IMR-90 (cell line): ENCODE results near the gene RALGAPB. TPM values are rescaled to one million over a fixed set of nuclear protein-coding genes. Genes with fewer than 3 reads are reported as not detected.

Source experiments
- ATAC-seq: fragments of 200-7000 bp; cut with Tn5 transposase; 2 replicates; pipeline ENCODE4 v1.9.1; 2020; ENCODE audit warnings: low read depth, mild to moderate bottlenecking, moderate library complexity
- BruUV-seq: library from RNA; stranded (reverse); fragments of 400-500 nt; replicated peaks from 2 replicates; lab custom pipeline; 2021; lab: Mats Ljungman, UMichigan
- CTCF ChIA-PET: fragments of 300-600 bp; formaldehyde crosslinking; extraction: SDS; loops from one replicate; lab custom pipeline; 2021; ENCODE audit warnings: antibody characterized with exemption; lab: Yijun Ruan, JAX
- POLR2A ChIA-PET: fragments of 300-600 bp; sonication (Branson Sonifier 250); formaldehyde crosslinking; loops from one replicate; lab custom pipeline; 2022; ENCODE audit warnings: antibody characterized with exemption; ENCODE audit not compliant: unreplicated experiment; lab: Charles Lee
- DNase-seq: peaks from one replicate; pipeline ENCODE4 v3.0.0; 2013
- H2AFZ ChIP-seq: replicated peaks from 2 replicates; pipeline ENCODE3; 2013; ENCODE audit warnings: low read length, mild to moderate bottlenecking; ENCODE audit not compliant: poor library complexity
- H2AK5ac ChIP-seq: 2 replicates; pipeline ENCODE4 v1.6.1; 2013; ENCODE audit warnings: low read depth, low read length, inconsistent platforms
- H2AK9ac ChIP-seq: replicated peaks from 2 replicates; pipeline ENCODE3; 2013; ENCODE audit warnings: mild to moderate bottlenecking, low read depth, low read length, moderate library complexity; ENCODE audit not compliant: poor library complexity
- H2BK120ac ChIP-seq: 2 replicates; pipeline ENCODE4 v1.6.1; 2013; ENCODE audit warnings: low read depth, low read length, inconsistent platforms
- H2BK15ac ChIP-seq: 3 replicates; pipeline ENCODE4 v1.6.1; 2013; ENCODE audit warnings: low read depth, low read length, inconsistent platforms
- H2BK20ac ChIP-seq: 2 replicates; pipeline ENCODE4 v1.6.1; 2013; ENCODE audit warnings: low read depth, mild to moderate bottlenecking, inconsistent platforms, low read length, moderate library complexity
- H2BK5ac ChIP-seq: 2 replicates; pipeline ENCODE4 v1.6.1; 2013; ENCODE audit warnings: mild to moderate bottlenecking, low read depth, low read length, inconsistent platforms; ENCODE audit not compliant: poor library complexity, severe bottlenecking
- H3K14ac ChIP-seq: replicated peaks from 2 replicates; pipeline ENCODE4 v1.6.1; 2013; ENCODE audit warnings: low read depth, low read length, inconsistent platforms
- H3K18ac ChIP-seq: 2 replicates; pipeline ENCODE4 v1.6.1; 2013; ENCODE audit warnings: low read depth, low read length, control low read depth
- H3K23ac ChIP-seq: 2 replicates; pipeline ENCODE4 v1.6.1; 2013; ENCODE audit warnings: low read depth, low read length, inconsistent platforms
- H3K27ac ChIP-seq: 2 replicates; pipeline ENCODE4 v1.5.1; 2013; ENCODE audit warnings: mild to moderate bottlenecking, control low read depth, low read length; ENCODE audit not compliant: insufficient read depth
- H3K27me3 ChIP-seq: 2 replicates; pipeline ENCODE4 v1.6.1; 2013; ENCODE audit warnings: low read length; ENCODE audit not compliant: control insufficient read depth, insufficient read depth
- H3K36me3 ChIP-seq: 2 replicates; pipeline ENCODE4 v1.6.1; 2013; ENCODE audit warnings: low read length, mixed read lengths; ENCODE audit not compliant: control insufficient read depth, insufficient read depth
- H3K4ac ChIP-seq: 2 replicates; pipeline ENCODE4 v1.6.1; 2013; ENCODE audit warnings: low read depth, low read length, inconsistent platforms
- H3K4me1 ChIP-seq: 2 replicates; pipeline ENCODE4 v1.6.1; 2013; ENCODE audit warnings: low read length, mixed read lengths; ENCODE audit not compliant: control insufficient read depth, insufficient read depth
- H3K4me2 ChIP-seq: 2 replicates; pipeline ENCODE4 v1.6.1; 2013; ENCODE audit warnings: low read depth, mild to moderate bottlenecking, control low read depth, low read length, moderate library complexity
- H3K4me3 ChIP-seq: 2 replicates; pipeline ENCODE4 v1.5.1; 2013; ENCODE audit warnings: low read depth, mild to moderate bottlenecking, control low read depth, low read length, moderate library complexity; ENCODE audit not compliant: insufficient read depth
- H3K56ac ChIP-seq: 2 replicates; pipeline ENCODE4 v1.6.1; 2013; ENCODE audit warnings: low read length, inconsistent platforms; ENCODE audit not compliant: insufficient read depth; ENCODE audit errors: extremely low read depth
- H3K79me1 ChIP-seq, 2 experiments: 2 replicates each; pipeline ENCODE4 v1.6.1; 2013; ENCODE audit warnings: low read length in 2 of 2, inconsistent platforms in 1 of 2, low read depth in 1 of 2
- H3K9ac ChIP-seq: 2 replicates; pipeline ENCODE4 v1.6.1; 2013; ENCODE audit warnings: low read depth, low read length, control low read depth
- H3K9me1 ChIP-seq: 2 replicates; pipeline ENCODE4 v1.6.1; 2013; ENCODE audit warnings: low read length, inconsistent platforms; ENCODE audit not compliant: insufficient read depth
- H3K9me3 ChIP-seq: 2 replicates; pipeline ENCODE4 v1.6.1; 2013; ENCODE audit warnings: low read length; ENCODE audit not compliant: control insufficient read depth, insufficient read depth
- H4K20me1 ChIP-seq: 2 replicates; pipeline ENCODE4 v1.6.1; 2013; ENCODE audit warnings: low read length, inconsistent platforms; ENCODE audit not compliant: insufficient read depth
- H4K5ac ChIP-seq: 2 replicates; pipeline ENCODE4 v1.6.1; 2013; ENCODE audit warnings: mild to moderate bottlenecking, low read depth, low read length, control low read depth
- H4K8ac ChIP-seq, 2 experiments: 2 replicates each; pipeline ENCODE4 v1.6.1; 2013; ENCODE audit warnings: low read depth in 2 of 2, low read length in 2 of 2, control low read depth in 1 of 2, inconsistent platforms in 1 of 2
- H4K91ac ChIP-seq: 2 replicates; pipeline ENCODE4 v1.6.1; 2013; ENCODE audit warnings: low read depth, low read length, inconsistent platforms; ENCODE audit not compliant: insufficient read depth
- BHLHE40 ChIP-seq: fragments of 150-350 bp; IDR thresholded peaks from 2 replicates; pipeline ENCODE4 v1.6.1; 2016; ENCODE audit warnings: mild to moderate bottlenecking, low read depth, low read length
- CHD1 ChIP-seq: IDR thresholded peaks from 2 replicates; pipeline ENCODE4 v1.6.1; 2012; ENCODE audit warnings: low read depth, low read length, improper control_type of control experiment
- CTCF ChIP-seq: conservative IDR thresholded peaks from 2 replicates; pipeline ENCODE4 v1.5.1; 2012; ENCODE audit warnings: mild to moderate bottlenecking, low read depth, low read length, improper control_type of control experiment
- ELK1 ChIP-seq: fragments of 150-350 bp; IDR thresholded peaks from 2 replicates; pipeline ENCODE4 v1.6.1; 2016; ENCODE audit warnings: low read depth, mild to moderate bottlenecking, low read length, moderate library complexity, borderline replicate concordance
- MAFK ChIP-seq: IDR thresholded peaks from 2 replicates; pipeline ENCODE4 v1.6.1; 2012; ENCODE audit warnings: low read depth, low read length, improper control_type of control experiment
- MAZ ChIP-seq: IDR thresholded peaks from 2 replicates; pipeline ENCODE4 v1.6.1; 2012; ENCODE audit warnings: low read depth, mild to moderate bottlenecking, low read length, improper control_type of control experiment, moderate library complexity, borderline replicate concordance
- NFE2L2 ChIP-seq: fragments of 150-350 bp; IDR thresholded peaks from 2 replicates; pipeline ENCODE4 v1.6.1; 2016; ENCODE audit warnings: low read depth, mild to moderate bottlenecking, low read length
- RAD21 ChIP-seq: IDR thresholded peaks from 2 replicates; pipeline ENCODE4 v1.6.1; 2012; ENCODE audit warnings: low read length, improper control_type of control experiment
- RCOR1 ChIP-seq: IDR thresholded peaks from 2 replicates; pipeline ENCODE4 v1.6.1; 2012; ENCODE audit warnings: mild to moderate bottlenecking, low read length, improper control_type of control experiment; ENCODE audit not compliant: insufficient replicate concordance
- RFX5 ChIP-seq: IDR thresholded peaks from 2 replicates; pipeline ENCODE4 v1.8.0; 2012; ENCODE audit warnings: low read depth, mild to moderate bottlenecking, low read length, moderate library complexity
- USF2 ChIP-seq: fragments of 150-350 bp; IDR thresholded peaks from 2 replicates; pipeline ENCODE4 v1.6.1; 2017; ENCODE audit warnings: mild to moderate bottlenecking, antibody characterized with exemption, low read length, low read depth
- WGBS, 2 experiments: methylation state at CpG; one replicate each; pipeline versions ENCODE4 v1.1.5 to v1.1.7; 2013; ENCODE audit warnings: missing lambda C conversion rate in 2 of 2; ENCODE audit not compliant: insufficient read length in 1 of 2; ENCODE audit errors: extremely low coverage in 2 of 2; 5-methylcytosine and 5-hydroxymethylcytosine counted together
- dilution Hi-C: fragments of 300-500 bp; cut with HindIII; formaldehyde crosslinking; loops from one replicate; pipeline ENCODE4 v1.14.3; 2018; ENCODE audit warnings: low sequenced_read_pairs; ENCODE audit not compliant: unreplicated experiment
- in situ Hi-C: fragments of 300-500 bp; cut with MboI; formaldehyde crosslinking; loops from 3 replicates; pipeline ENCODE4 v1.14.3; 2019; ENCODE audit warnings: low sequenced_read_pairs, inconsistent platforms, mixed read lengths
- intact Hi-C: fragments of 100-400 bp; cut with micrococcal nuclease; formaldehyde crosslinking; loops from 2 replicates; pipeline ENCODE4 v1.10.0; 2022
- polyA plus RNA-seq, 3 experiments: library from polyadenylated mRNA; depleted of rRNA; stranded (reverse); fragments of >200 nt; gene quantifications; 2 replicates each; pipeline ENCODE4 v1.2.3, GENCODE V29; 2012; ENCODE audit warnings: low replicate concordance in 1 of 3
- total RNA-seq: library from RNA; depleted of rRNA; stranded (reverse); fragments of >200 nt; gene quantifications from 2 replicates; pipeline ENCODE4 v1.2.3, GENCODE V29; 2012

Gene RALGAPB
- total and polyA plus RNA-seq, 2 of the 4 experiments (the other 2 are of a cell fraction) = 12.7 to 30.3 TPM

GRCh38 chr20:38528167-38528566 lies 55.5 kb downstream of the RALGAPB start:
- H3K23ac ChIP-seq = no peak overlapping the region
- no peak overlapping the region for H3K27ac ChIP-seq
- H2BK120ac ChIP-seq = no peak overlapping the region
- intact Hi-C loops (no loop called here), in situ Hi-C loops (no loop called here), dilution Hi-C loops (no loop called here)
- TF ChIP-seq CTCF (no peak), RFX5 (no peak), RAD21 (no peak), NFE2L2 (no peak), ELK1 (no peak), RCOR1 (no peak), MAZ (no peak), USF2 (no peak), BHLHE40 (no peak), CHD1 (no peak), MAFK (no peak)
- no peak overlapping the region for H2AK5ac ChIP-seq
- H4K91ac ChIP-seq = no peak overlapping the region
- BruUV-seq = no TSS peak
- no peak overlapping the region for H3K4me2 ChIP-seq
- no peak overlapping the region for H2BK20ac ChIP-seq
- H3K9me1 ChIP-seq = peaks cover 3% of the 10 kb centered on the region
- H2BK5ac ChIP-seq = no peak overlapping the region
- no peak overlapping the region for H3K18ac ChIP-seq
- peaks cover 19% of the 10 kb centered on the region for H3K36me3 ChIP-seq
- no peak overlapping the region for H3K14ac ChIP-seq
- ChIA-PET POLR2A (no interaction called here), CTCF (interaction anchor here (0.6 kb wide), 1 partner anchor 448 kb away, joined by 3 read pairs; no protein-coding TSS in a partner anchor)
- H4K5ac ChIP-seq = no peak overlapping the region
- H4K8ac ChIP-seq = no peak overlapping the region
- H3K4me1 ChIP-seq = no peaks in the 10 kb centered on the region; the same call in 1 of the 2 replicates
- WGBS, 2 experiments = no CpG with 5 or more reads among the region's 3 CpGs
- H4K20me1 ChIP-seq = no peaks in the 10 kb centered on the region; the same call in 1 of the 2 replicates
- H3K27me3 ChIP-seq = no peaks in the 10 kb centered on the region
- H3K9me3 ChIP-seq = no peaks in the 10 kb centered on the region
- no peak overlapping the region for H2AFZ ChIP-seq
- H3K56ac ChIP-seq = no peak overlapping the region
- no peak overlapping the region for H3K4me3 ChIP-seq
- peaks cover 6 to 12% of the 10 kb centered on the region in 2 experiments; a peak in 3 of 4 replicates for H3K79me1 ChIP-seq
- H3K4ac ChIP-seq = no peak overlapping the region
- no peak overlapping the region for H3K9ac ChIP-seq
- no peak overlapping the region for H2BK15ac ChIP-seq
- H2AK9ac ChIP-seq = no peak overlapping the region
- no peak for ATAC-seq
- DNase-seq = no peak
